OCI-LY7 (cell line): ENCODE measurements around the gene PIK3AP1. TPM values are rescaled to one million over a fixed set of nuclear protein-coding genes. Genes with fewer than 3 reads are reported as not detected.

Source experiments
- BruUV-seq: library from RNA; stranded (reverse); fragments of 400-500 nt; replicated peaks from 2 replicates; lab custom pipeline; 2021; lab: Mats Ljungman, UMichigan
- CTCF ChIA-PET: fragments of 300-600 bp; sonication (Branson Sonifier 250); formaldehyde crosslinking; loops from one replicate; lab custom pipeline; 2022; ENCODE audit warnings: antibody characterized with exemption; ENCODE audit not compliant: unreplicated experiment; lab: Charles Lee
- POLR2A ChIA-PET: fragments of 300-600 bp; sonication (Branson Sonifier 250); formaldehyde crosslinking; loops from one replicate; lab custom pipeline; 2022; ENCODE audit warnings: antibody characterized with exemption; lab: Charles Lee
- DNase-seq: peaks from one replicate; pipeline ENCODE4 v3.0.0-alpha.2; 2015; ENCODE audit warnings: low spot score
- H2AFZ ChIP-seq: fragments of 200-600 bp; sonication (generic), shearing (Covaris generic); 2 replicates; pipeline ENCODE4 v1.6.1; 2014; ENCODE audit warnings: mild to moderate bottlenecking, antibody characterized with exemption, low read length, moderate library complexity
- H3K27ac ChIP-seq: fragments of 200-600 bp; sonication (generic); 2 replicates; pipeline ENCODE4 v1.5.1; 2014; ENCODE audit warnings: mixed run types, low read depth, mild to moderate bottlenecking, moderate library complexity, low read length, inconsistent platforms; ENCODE audit not compliant: poor library complexity, severe bottlenecking
- H3K36me3 ChIP-seq: fragments of 200-600 bp; sonication (generic); 2 replicates; pipeline ENCODE4 v1.6.1; 2014; ENCODE audit warnings: mild to moderate bottlenecking, antibody characterized with exemption, low read length, moderate library complexity, mixed read lengths; ENCODE audit not compliant: insufficient read depth
- H3K4me1 ChIP-seq: fragments of 200-600 bp; sonication (generic); 2 replicates; pipeline ENCODE4 v1.5.1; 2014; ENCODE audit warnings: mild to moderate bottlenecking, low read length; ENCODE audit not compliant: insufficient read depth, poor library complexity, severe bottlenecking
- H3K4me2 ChIP-seq: fragments of 200-600 bp; sonication (generic); 2 replicates; pipeline ENCODE4 v1.6.1; 2014; ENCODE audit warnings: mild to moderate bottlenecking, low read length
- H3K4me3 ChIP-seq: fragments of 200-600 bp; sonication (generic); 2 replicates; pipeline ENCODE4 v1.5.1; 2014; ENCODE audit warnings: mild to moderate bottlenecking, low read depth, low read length; ENCODE audit not compliant: poor library complexity, severe bottlenecking
- H3K79me2 ChIP-seq: fragments of 200-600 bp; sonication (generic); 2 replicates; pipeline ENCODE4 v1.6.1; 2016; ENCODE audit warnings: low read depth, mild to moderate bottlenecking, low read length, moderate library complexity, mixed read lengths; ENCODE audit not compliant: insufficient read depth
- H3K9me2 ChIP-seq: fragments of 200-600 bp; sonication (generic); 2 replicates; pipeline ENCODE4 v1.6.1; 2016; ENCODE audit warnings: mild to moderate bottlenecking, low read length, mixed read lengths; ENCODE audit not compliant: insufficient read depth
- H3K9me3 ChIP-seq: fragments of 200-600 bp; sonication (generic); 2 replicates; pipeline ENCODE4 v1.6.1; 2014; ENCODE audit warnings: mild to moderate bottlenecking, mixed run types, low read length, mixed read lengths
- H4K20me1 ChIP-seq: fragments of 200-600 bp; sonication (generic); 2 replicates; pipeline ENCODE4 v1.6.1; 2014; ENCODE audit warnings: mild to moderate bottlenecking, antibody characterized with exemption, low read length, moderate library complexity, mixed read lengths; ENCODE audit not compliant: insufficient read depth
- EZH2phosphoT487 ChIP-seq: fragments of 200-600 bp; sonication (generic); IDR thresholded peaks from 2 replicates; pipeline ENCODE4 v1.6.1; 2018; ENCODE audit warnings: low read depth, borderline replicate concordance, mild to moderate bottlenecking, mixed run types, antibody characterized with exemption, low read length, moderate library complexity, mixed read lengths
- intact Hi-C: fragments of 100-400 bp; cut with micrococcal nuclease; formaldehyde crosslinking; loops from one replicate; pipeline ENCODE4 v1.10.0; 2022; ENCODE audit not compliant: unreplicated experiment
- total RNA-seq, 2 experiments: library from RNA; depleted of rRNA in 1 of 2; stranded (reverse); fragments of >200 nt in 1 of 2; shearing (Covaris generic) in 1 of 2; gene quantifications; 2 replicates each; pipeline ENCODE4 v1.2.3, GENCODE V29; 2014 to 2022
- TF ChIP-seq, protein P1 (sequence below): fragments of 200-600 bp; sonication (generic); conservative IDR thresholded peaks from 2 replicates; pipeline ENCODE4 v1.5.1; 2014; ENCODE audit warnings: mild to moderate bottlenecking, antibody characterized with exemption, low read length, moderate library complexity, mixed read lengths

Gene PIK3AP1
- total RNA-seq, 2 experiments from 2014 or later: 132 to 140 TPM

GRCh38 chr10:96568402-96568801, 151.9 kb downstream of the PIK3AP1 start:
- TF ChIP-seq EZH2phosphoT487: no peak
- TF ChIP-seq, protein P1, sequence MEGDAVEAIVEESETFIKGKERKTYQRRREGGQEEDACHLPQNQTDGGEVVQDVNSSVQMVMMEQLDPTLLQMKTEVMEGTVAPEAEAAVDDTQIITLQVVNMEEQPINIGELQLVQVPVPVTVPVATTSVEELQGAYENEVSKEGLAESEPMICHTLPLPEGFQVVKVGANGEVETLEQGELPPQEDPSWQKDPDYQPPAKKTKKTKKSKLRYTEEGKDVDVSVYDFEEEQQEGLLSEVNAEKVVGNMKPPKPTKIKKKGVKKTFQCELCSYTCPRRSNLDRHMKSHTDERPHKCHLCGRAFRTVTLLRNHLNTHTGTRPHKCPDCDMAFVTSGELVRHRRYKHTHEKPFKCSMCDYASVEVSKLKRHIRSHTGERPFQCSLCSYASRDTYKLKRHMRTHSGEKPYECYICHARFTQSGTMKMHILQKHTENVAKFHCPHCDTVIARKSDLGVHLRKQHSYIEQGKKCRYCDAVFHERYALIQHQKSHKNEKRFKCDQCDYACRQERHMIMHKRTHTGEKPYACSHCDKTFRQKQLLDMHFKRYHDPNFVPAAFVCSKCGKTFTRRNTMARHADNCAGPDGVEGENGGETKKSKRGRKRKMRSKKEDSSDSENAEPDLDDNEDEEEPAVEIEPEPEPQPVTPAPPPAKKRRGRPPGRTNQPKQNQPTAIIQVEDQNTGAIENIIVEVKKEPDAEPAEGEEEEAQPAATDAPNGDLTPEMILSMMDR: no peak
- no peak overlapping the region for H2AFZ ChIP-seq
- H3K4me2 ChIP-seq: no peak overlapping the region
- H3K9me2 ChIP-seq: no peaks in the 10 kb centered on the region
- no peak overlapping the region for H3K4me3 ChIP-seq
- no peaks in the 10 kb centered on the region for H3K9me3 ChIP-seq
- intact Hi-C loops: no loop called here
- BruUV-seq: no TSS peak
- H4K20me1 ChIP-seq: peaks cover 6% of the 10 kb centered on the region; the same call in 1 of the 2 replicates
- H3K27ac ChIP-seq: no peak overlapping the region
- ChIA-PET CTCF (no interaction called here), POLR2A (no interaction called here)
- H3K4me1 ChIP-seq: no peaks in the 10 kb centered on the region
- no peak for DNase-seq
- peaks cover 84% of the 10 kb centered on the region for H3K79me2 ChIP-seq
- peaks cover 73% of the 10 kb centered on the region for H3K36me3 ChIP-seq

DNA sequence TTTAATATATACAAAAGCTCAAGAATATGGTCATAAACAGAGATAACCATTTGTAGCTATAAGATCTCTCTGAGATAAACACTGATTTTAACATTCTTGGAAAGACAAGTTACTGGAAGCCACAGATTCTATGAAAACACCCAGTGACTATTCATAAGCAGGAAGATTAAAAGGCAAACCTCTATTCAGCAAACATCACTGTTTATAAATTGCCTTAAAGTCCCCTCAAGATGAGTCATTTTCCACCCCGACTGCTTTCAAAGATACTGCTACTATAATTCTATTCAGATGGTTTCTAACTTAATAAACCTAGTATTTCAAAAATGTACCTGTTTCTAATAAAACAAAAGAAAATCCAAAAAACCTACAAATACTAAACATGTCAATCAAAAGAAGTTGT, 154.5 kb downstream of the PIK3AP1 start:
- no peaks in the 10 kb centered on the region for H3K9me3 ChIP-seq
- DNase-seq: no peak
- ChIA-PET CTCF (no interaction called here), POLR2A (interaction anchor here (0.9 to 1.6 kb wide), 3 partner anchors 15 to 445 kb away, joined by 3 to 8 read pairs (median 3); no protein-coding TSS in a partner anchor)
- no peaks in the 10 kb centered on the region for H3K4me1 ChIP-seq
- H3K27ac ChIP-seq: no peak overlapping the region
- H3K36me3 ChIP-seq: peaks cover 76% of the 10 kb centered on the region
- TF ChIP-seq EZH2phosphoT487: no peak
- TF ChIP-seq, protein P1: no peak
- H3K4me3 ChIP-seq: no peak overlapping the region
- H3K9me2 ChIP-seq: no peaks in the 10 kb centered on the region
- no TSS peak for BruUV-seq
- no peaks in the 10 kb centered on the region for H4K20me1 ChIP-seq
- H3K4me2 ChIP-seq: no peak overlapping the region
- intact Hi-C loops: no loop called here
- peaks cover 58% of the 10 kb centered on the region for H3K79me2 ChIP-seq
- H2AFZ ChIP-seq: no peak overlapping the region

- CTCF ChIA-PET: no interaction called here
- intact Hi-C loops: no loop called here
- H3K4me2 ChIP-seq: no peak overlapping the region
- no peaks in the 10 kb centered on the region for H3K4me1 ChIP-seq
- POLR2A ChIA-PET: interaction anchor here (0.6 kb wide), 1 partner anchor 1257 kb away, joined by 3 read pairs; no protein-coding TSS in a partner anchor
- H3K79me2 ChIP-seq: peaks cover 20% of the 10 kb centered on the region; the same call in 1 of the 2 replicates
- H2AFZ ChIP-seq: no peak overlapping the region
- peaks cover 86% of the 10 kb centered on the region for H3K36me3 ChIP-seq
- DNase-seq: no peak
- no TSS peak for BruUV-seq
- no peaks in the 10 kb centered on the region for H3K9me2 ChIP-seq
- TF ChIP-seq, protein P1: no peak
- no peak for TF ChIP-seq EZH2phosphoT487
- H3K27ac ChIP-seq: no peak overlapping the region
- H4K20me1 ChIP-seq: no peaks in the 10 kb centered on the region
- no peaks in the 10 kb centered on the region for H3K9me3 ChIP-seq
- no peak overlapping the region for H3K4me3 ChIP-seq
Observed at GRCh38 chr10:96560966-96561887, 159.1 kb downstream of the PIK3AP1 start.
